GM12875 (cell line): ENCODE measurements around the gene RALGDS.
"Not testable (repeated sequence)": the region's sequence is repeated elsewhere in the genome, so short reads cannot be mapped to it uniquely, and the experiment has no call there.

Experiments used
- H3K4me3 ChIP-seq: one replicate; pipeline ENCODE4 v1.5.1; 2011; ENCODE audit warnings: low read depth, low read length, control low read depth
- TF ChIP-seq, protein P1 (sequence below): IDR thresholded peaks from 2 replicates; pipeline ENCODE4 v1.5.1; 2011; ENCODE audit warnings: low read depth, mild to moderate bottlenecking, control low read depth, inconsistent platforms, low read length, moderate library complexity, borderline replicate concordance; ENCODE audit not compliant: insufficient read depth

RALGDS gene

GRCh38 chr9:133073086-133074014, 47.7 kb downstream of the RALGDS start:
- TF ChIP-seq, protein P1, sequence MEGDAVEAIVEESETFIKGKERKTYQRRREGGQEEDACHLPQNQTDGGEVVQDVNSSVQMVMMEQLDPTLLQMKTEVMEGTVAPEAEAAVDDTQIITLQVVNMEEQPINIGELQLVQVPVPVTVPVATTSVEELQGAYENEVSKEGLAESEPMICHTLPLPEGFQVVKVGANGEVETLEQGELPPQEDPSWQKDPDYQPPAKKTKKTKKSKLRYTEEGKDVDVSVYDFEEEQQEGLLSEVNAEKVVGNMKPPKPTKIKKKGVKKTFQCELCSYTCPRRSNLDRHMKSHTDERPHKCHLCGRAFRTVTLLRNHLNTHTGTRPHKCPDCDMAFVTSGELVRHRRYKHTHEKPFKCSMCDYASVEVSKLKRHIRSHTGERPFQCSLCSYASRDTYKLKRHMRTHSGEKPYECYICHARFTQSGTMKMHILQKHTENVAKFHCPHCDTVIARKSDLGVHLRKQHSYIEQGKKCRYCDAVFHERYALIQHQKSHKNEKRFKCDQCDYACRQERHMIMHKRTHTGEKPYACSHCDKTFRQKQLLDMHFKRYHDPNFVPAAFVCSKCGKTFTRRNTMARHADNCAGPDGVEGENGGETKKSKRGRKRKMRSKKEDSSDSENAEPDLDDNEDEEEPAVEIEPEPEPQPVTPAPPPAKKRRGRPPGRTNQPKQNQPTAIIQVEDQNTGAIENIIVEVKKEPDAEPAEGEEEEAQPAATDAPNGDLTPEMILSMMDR, result no peak
- H3K4me3 ChIP-seq, result no peak overlapping the region

- H3K4me3 ChIP-seq, result not testable (repeated sequence)
Measured at GRCh38 chr9:133072210-133072609, 48.8 kb downstream of the RALGDS start.

DNA sequence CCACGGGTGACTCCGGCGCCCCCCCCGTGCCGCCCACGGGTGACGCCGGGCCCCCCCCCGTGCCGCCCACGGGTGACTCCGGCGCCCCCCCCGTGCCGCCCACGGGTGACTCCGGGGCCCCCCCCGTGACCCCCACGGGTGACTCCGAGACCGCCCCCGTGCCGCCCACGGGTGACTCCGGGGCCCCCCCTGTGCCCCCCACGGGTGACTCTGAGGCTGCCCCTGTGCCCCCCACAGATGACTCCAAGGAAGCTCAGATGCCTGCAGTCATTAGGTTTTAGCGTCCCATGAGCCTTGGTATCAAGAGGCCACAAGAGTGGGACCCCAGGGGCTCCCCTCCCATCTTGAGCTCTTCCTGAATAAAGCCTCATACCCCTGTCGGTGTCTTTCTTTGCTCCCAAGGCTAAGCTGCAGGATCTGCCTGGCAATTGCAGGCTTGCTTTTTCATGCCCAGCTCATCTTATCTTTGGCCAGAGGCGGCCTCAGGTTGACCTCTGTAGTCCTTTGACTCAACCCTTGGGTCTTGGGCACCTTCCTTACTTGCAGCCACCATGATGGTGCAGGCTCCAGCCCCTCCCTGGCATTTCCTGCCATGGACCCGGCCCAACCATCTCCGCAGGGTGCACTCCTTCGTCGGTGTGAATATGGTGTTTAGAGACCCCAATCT, 49.4 kb downstream of the RALGDS start:
- no peak overlapping the region for H3K4me3 ChIP-seq
- TF ChIP-seq, protein P1, result no peak

DNA sequence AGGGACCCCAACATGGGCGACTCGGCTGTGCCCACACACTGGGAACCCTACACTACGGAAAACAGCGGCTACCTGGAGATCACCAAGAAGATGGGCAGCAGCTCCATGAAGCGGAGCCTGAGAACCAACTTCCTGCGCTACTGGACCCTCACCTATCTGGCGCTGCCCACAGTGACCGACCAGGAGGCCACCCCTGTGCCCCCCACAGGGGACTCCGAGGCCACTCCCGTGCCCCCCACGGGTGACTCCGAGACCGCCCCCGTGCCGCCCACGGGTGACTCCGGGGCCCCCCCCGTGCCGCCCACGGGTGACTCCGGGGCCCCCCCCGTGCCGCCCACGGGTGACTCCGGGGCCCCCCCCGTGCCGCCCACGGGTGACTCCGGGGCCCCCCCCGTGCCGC, 50.1 kb downstream of the RALGDS start:
- H3K4me3 ChIP-seq, result not testable (repeated sequence)

DNA sequence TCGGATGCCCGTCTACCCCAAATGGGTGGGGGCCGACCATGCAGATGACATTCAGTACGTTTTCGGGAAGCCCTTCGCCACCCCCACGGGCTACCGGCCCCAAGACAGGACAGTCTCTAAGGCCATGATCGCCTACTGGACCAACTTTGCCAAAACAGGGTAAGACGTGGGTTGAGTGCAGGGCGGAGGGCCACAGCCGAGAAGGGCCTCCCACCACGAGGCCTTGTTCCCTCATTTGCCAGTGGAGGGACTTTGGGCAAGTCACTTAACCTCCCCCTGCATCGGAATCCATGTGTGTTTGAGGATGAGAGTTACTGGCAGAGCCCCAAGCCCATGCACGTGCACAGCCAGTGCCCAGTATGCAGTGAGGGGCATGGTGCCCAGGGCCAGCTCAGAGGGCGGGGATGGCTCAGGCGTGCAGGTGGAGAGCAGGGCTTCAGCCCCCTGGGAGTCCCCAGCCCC, 50.5 kb downstream of the RALGDS start:
- H3K4me3 ChIP-seq, result not testable (repeated sequence)

GRCh38 chr9:133068431-133068830, 52.6 kb downstream of the RALGDS start:
- H3K4me3 ChIP-seq, result not testable (repeated sequence)

DNA sequence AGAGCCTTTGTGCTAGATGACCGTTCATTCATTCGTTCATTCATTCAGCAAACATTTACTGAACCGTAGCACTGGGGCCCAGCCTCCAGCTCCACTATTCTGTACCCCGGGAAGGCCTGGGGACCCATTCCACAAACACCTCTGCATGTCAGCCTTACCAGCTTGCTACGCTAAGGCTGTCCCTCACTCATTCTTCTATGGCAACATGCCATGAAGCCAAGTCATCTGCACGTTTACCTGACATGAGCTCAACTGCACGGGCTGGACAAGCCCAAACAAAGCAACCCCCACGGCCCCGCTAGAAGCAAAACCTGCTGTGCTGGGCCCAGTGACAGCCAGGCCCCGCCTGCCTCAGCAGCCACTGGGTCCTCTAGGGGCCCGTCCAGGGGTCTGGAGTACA, 53.2 kb downstream of the RALGDS start:
- no peak overlapping the region for H3K4me3 ChIP-seq
- TF ChIP-seq, protein P1, result no peak

DNA sequence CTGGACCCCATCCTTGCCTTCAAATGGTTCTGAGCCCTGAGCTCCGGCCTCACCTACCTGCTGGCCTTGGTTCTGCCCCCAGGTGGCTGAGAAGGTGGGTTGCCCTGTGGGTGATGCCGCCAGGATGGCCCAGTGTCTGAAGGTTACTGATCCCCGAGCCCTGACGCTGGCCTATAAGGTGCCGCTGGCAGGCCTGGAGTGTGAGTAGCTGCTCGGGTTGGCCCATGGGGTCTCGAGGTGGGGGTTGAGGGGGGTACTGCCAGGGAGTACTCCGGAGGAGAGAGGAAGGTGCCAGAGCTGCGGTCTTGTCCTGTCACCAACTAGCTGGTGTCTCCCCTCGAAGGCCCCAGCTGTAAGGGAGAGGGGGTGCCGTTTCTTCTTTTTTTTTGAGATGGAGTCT, 54.0 kb downstream of the RALGDS start:
- TF ChIP-seq, protein P1, result no peak
- H3K4me3 ChIP-seq, result no peak overlapping the region

DNA sequence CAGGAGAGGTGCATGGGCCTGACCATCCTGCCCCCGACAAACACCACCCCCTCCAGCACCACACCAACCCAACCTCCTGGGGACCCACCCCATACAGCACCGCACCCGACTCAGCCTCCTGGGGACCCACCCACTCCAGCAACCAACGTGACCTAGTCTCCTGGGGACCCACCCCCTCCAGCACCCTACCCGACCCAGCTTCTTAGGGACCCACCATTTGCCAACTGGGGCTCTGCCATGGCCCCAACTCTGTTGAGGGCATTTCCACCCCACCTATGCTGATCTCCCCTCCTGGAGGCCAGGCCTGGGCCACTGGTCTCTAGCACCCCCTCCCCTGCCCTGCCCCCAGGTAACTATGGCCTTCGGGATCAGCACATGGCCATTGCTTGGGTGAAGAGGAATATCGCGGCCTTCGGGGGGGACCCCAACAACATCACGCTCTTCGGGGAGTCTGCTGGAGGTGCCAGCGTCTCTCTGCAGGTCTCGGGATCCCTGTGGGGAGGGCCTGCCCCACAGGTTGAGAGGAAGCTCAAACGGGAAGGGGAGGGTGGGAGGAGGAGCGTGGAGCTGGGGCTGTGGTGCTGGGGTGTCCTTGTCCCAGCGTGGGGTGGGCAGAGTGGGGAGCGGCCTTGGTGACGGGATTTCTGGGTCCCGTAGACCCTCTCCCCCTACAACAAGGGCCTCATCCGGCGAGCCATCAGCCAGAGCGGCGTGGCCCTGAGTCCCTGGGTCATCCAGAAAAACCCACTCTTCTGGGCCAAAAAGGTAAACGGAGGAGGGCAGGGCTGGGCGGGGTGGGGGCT, 54.7 kb downstream of the RALGDS start:
- TF ChIP-seq, protein P1, result no peak

More for the DNA sequence above, 54.7 kb downstream of the RALGDS start:
- H3K4me3 ChIP-seq, result no peak overlapping the region
